ENCODE measurements around the gene DLL1. TPM values are rescaled to one million over a fixed set of nuclear protein-coding genes. Genes with fewer than 3 reads are reported as not detected.

The DLL1 gene
- polyA plus RNA-seq, 1 donor, result 39.3 TPM

- no peaks in the 10 kb centered on the region for H3K9me3 ChIP-seq (ENCODE audit: control insufficient read depth, low read depth, low read length)
- no CpG with 5 or more reads among the region's 11 CpGs for WGBS (ENCODE audit: insufficient coverage, low lambda C conversion rate)
These were observed 40.4 kb downstream of the DLL1 start for GRCh38 chr6:170250455-170250854.

DNA sequence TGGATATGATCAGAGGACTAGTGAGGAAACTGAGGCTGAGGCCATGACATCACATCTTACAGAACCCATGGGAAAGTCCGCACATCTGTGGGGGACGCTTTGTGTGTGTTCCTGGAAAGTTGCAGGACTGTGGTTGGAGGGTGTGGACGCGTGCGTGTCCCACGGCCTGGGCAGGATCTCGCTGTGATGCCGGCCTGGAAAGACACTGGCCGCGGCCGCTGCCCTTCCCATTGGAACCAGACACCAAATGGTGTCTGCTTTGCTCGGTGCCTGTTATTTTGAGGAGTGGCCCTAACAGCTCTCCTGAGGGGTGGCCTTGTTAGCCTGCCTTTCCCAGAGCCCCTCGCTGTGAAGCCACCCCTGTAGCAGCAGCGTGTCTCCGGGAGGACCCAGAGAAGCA lies 41.1 kb downstream of the DLL1 start:
- no peak overlapping the region for H3K27ac ChIP-seq (ENCODE audit: low read length)
- DNase-seq, result no peak
- H3K4me3 ChIP-seq (ENCODE audit: low read length), result no peak overlapping the region
- no peaks in the 10 kb centered on the region for H3K4me1 ChIP-seq (ENCODE audit: control insufficient read depth, insufficient read depth, low read length)
- H3K27me3 ChIP-seq (ENCODE audit: control insufficient read depth, insufficient read depth, low read length), result peaks cover 4% of the 10 kb centered on the region
- no CpG with 5 or more reads among the region's 15 CpGs for WGBS (ENCODE audit: insufficient coverage, low lambda C conversion rate)
- H3K9me3 ChIP-seq (ENCODE audit: control insufficient read depth, low read depth, low read length), result no peaks in the 10 kb centered on the region
- no peaks in the 10 kb centered on the region for H3K36me3 ChIP-seq (ENCODE audit: control insufficient read depth, insufficient read depth, low read length)

More at GRCh38 chr6:170250455-170250854, 40.4 kb downstream of the DLL1 start:
- DNase-seq, result no peak
- Histone ChIP-seq H3K27me3 (ENCODE audit: control insufficient read depth, insufficient read depth, low read length) (peaks cover 4% of the 10 kb centered on the region), H3K4me3 (ENCODE audit: low read length) (no peak overlapping the region), H3K36me3 (ENCODE audit: control insufficient read depth, insufficient read depth, low read length) (no peaks in the 10 kb centered on the region), H3K4me1 (ENCODE audit: control insufficient read depth, insufficient read depth, low read length) (no peaks in the 10 kb centered on the region), H3K27ac (ENCODE audit: low read length) (no peak overlapping the region)

- H3K4me3 ChIP-seq (ENCODE audit: low read length), result no peak overlapping the region
- no peak for DNase-seq
- peaks cover 4% of the 10 kb centered on the region for H3K27me3 ChIP-seq (ENCODE audit: control insufficient read depth, insufficient read depth, low read length)
- H3K9me3 ChIP-seq (ENCODE audit: control insufficient read depth, low read depth, low read length), result no peaks in the 10 kb centered on the region
- WGBS (ENCODE audit: insufficient coverage, low lambda C conversion rate), result no CpG with 5 or more reads among the region's 27 CpGs
- H3K36me3 ChIP-seq (ENCODE audit: control insufficient read depth, insufficient read depth, low read length), result no peaks in the 10 kb centered on the region
- no peak overlapping the region for H3K27ac ChIP-seq (ENCODE audit: low read length)
- H3K4me1 ChIP-seq (ENCODE audit: control insufficient read depth, insufficient read depth, low read length), result no peaks in the 10 kb centered on the region
These were observed 41.8 kb downstream of the DLL1 start for GRCh38 chr6:170248861-170249600.

- no CpG with 5 or more reads among the region's 34 CpGs for WGBS (ENCODE audit: insufficient coverage, low lambda C conversion rate)
- H3K4me3 ChIP-seq (ENCODE audit: low read length), result no peak overlapping the region
- H3K36me3 ChIP-seq (ENCODE audit: control insufficient read depth, insufficient read depth, low read length), result no peaks in the 10 kb centered on the region
- no peaks in the 10 kb centered on the region for H3K4me1 ChIP-seq (ENCODE audit: control insufficient read depth, insufficient read depth, low read length)
- H3K27me3 ChIP-seq (ENCODE audit: control insufficient read depth, insufficient read depth, low read length), result peaks cover 4% of the 10 kb centered on the region
- no peak overlapping the region for H3K27ac ChIP-seq (ENCODE audit: low read length)
- no peak for DNase-seq
- no peaks in the 10 kb centered on the region for H3K9me3 ChIP-seq (ENCODE audit: control insufficient read depth, low read depth, low read length)
These were observed 42.6 kb downstream of the DLL1 start for GRCh38 chr6:170248111-170248805.

DNA sequence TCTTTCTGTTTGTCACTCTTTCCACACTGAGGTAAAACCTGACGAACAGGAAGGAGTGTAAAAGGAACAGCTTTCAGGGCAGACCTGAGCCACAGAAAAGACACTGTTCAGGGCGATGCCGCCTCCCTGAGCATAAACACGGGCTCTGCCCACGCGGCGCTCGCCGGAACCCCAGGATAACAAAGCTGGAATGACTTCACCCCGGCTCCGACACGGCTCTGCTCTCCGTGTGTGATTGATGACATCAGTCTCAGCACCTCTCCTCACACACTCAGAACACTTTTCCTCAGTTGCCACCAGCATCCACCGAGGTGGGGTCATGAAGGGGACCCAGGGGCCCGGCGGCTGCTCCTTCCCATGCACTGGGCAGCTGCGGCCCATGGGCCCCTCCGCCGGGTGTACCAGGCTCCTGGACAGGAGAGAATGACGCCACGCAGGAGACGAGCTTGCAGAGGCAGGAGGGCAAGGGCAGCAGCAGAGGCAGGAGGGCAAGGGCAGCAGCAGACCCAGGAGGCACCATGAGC lies 43.6 kb downstream of the DLL1 start:
- no peaks in the 10 kb centered on the region for H3K4me1 ChIP-seq (ENCODE audit: control insufficient read depth, insufficient read depth, low read length)
- H3K36me3 ChIP-seq (ENCODE audit: control insufficient read depth, insufficient read depth, low read length), result no peaks in the 10 kb centered on the region
- no peaks in the 10 kb centered on the region for H3K9me3 ChIP-seq (ENCODE audit: control insufficient read depth, low read depth, low read length)
- no peak overlapping the region for H3K27ac ChIP-seq (ENCODE audit: low read length)
- no CpG with 5 or more reads among the region's 22 CpGs for WGBS (ENCODE audit: insufficient coverage, low lambda C conversion rate)
- H3K27me3 ChIP-seq (ENCODE audit: control insufficient read depth, insufficient read depth, low read length), result peaks cover 4% of the 10 kb centered on the region
- H3K4me3 ChIP-seq (ENCODE audit: low read length), result no peak overlapping the region
- DNase-seq, result no peak

GRCh38 chr6:170245475-170245992 lies 45.3 kb downstream of the DLL1 start:
- Histone ChIP-seq H3K36me3 (ENCODE audit: control insufficient read depth, insufficient read depth, low read length) (no peaks in the 10 kb centered on the region), H3K4me1 (ENCODE audit: control insufficient read depth, insufficient read depth, low read length) (no peaks in the 10 kb centered on the region), H3K27ac (ENCODE audit: low read length) (no peak overlapping the region), H3K9me3 (ENCODE audit: control insufficient read depth, low read depth, low read length) (no peaks in the 10 kb centered on the region), H3K27me3 (ENCODE audit: control insufficient read depth, insufficient read depth, low read length) (peaks cover 4% of the 10 kb centered on the region), H3K4me3 (ENCODE audit: low read length) (no peak overlapping the region)
- no peak for DNase-seq
- no CpG with 5 or more reads among the region's 23 CpGs for WGBS (ENCODE audit: insufficient coverage, low lambda C conversion rate)

GRCh38 chr6:170244721-170245474 lies 46.0 kb downstream of the DLL1 start:
- Histone ChIP-seq H3K27ac (ENCODE audit: low read length) (no peak overlapping the region), H3K36me3 (ENCODE audit: control insufficient read depth, insufficient read depth, low read length) (no peaks in the 10 kb centered on the region), H3K27me3 (ENCODE audit: control insufficient read depth, insufficient read depth, low read length) (peaks cover 4% of the 10 kb centered on the region), H3K4me1 (ENCODE audit: control insufficient read depth, insufficient read depth, low read length) (no peaks in the 10 kb centered on the region), H3K9me3 (ENCODE audit: control insufficient read depth, low read depth, low read length) (no peaks in the 10 kb centered on the region), H3K4me3 (ENCODE audit: low read length) (no peak overlapping the region)
- WGBS (ENCODE audit: insufficient coverage, low lambda C conversion rate), result no CpG with 5 or more reads among the region's 26 CpGs
- no peak for DNase-seq

DNA sequence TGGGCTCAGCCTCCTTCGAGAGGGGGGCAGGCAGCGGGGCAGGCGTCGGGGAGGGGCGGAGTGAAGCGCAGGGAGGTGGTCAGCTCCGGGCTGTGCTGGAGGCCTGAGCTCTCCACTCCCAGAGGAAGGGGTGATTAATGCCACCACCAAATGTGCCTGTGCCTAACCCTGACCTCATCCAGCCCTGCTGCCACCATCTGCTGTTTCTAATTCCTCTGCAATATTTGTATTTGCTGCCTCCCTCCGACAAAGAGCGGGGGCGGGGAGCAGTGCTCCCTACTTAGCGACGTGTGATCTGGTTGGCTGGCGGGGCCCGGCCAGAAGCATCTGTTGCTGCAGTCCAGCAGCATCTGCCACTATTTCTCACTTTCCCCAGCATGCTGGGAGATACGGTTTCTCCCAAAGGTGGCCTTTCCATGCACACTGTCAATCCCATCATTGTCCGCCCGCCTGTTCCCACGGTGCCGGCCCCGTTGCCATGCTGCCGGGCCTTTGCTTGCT lies 47.0 kb downstream of the DLL1 start:
- no peaks in the 10 kb centered on the region for H3K9me3 ChIP-seq (ENCODE audit: control insufficient read depth, low read depth, low read length)
- H3K36me3 ChIP-seq (ENCODE audit: control insufficient read depth, insufficient read depth, low read length), result no peaks in the 10 kb centered on the region
- H3K4me3 ChIP-seq (ENCODE audit: low read length), result no peak overlapping the region
- peaks cover 4% of the 10 kb centered on the region for H3K27me3 ChIP-seq (ENCODE audit: control insufficient read depth, insufficient read depth, low read length)
- no peak overlapping the region for H3K27ac ChIP-seq (ENCODE audit: low read length)
- WGBS (ENCODE audit: insufficient coverage, low lambda C conversion rate), result no CpG with 5 or more reads among the region's 21 CpGs
- peak in 1 of 2 donors; percentile 36 for DNase-seq
- no peaks in the 10 kb centered on the region for H3K4me1 ChIP-seq (ENCODE audit: control insufficient read depth, insufficient read depth, low read length)

- Histone ChIP-seq H3K9me3 (ENCODE audit: control insufficient read depth, low read depth, low read length) (no peaks in the 10 kb centered on the region), H3K4me3 (ENCODE audit: low read length) (no peak overlapping the region), H3K36me3 (ENCODE audit: control insufficient read depth, insufficient read depth, low read length) (no peaks in the 10 kb centered on the region), H3K27ac (ENCODE audit: low read length) (no peak overlapping the region), H3K4me1 (ENCODE audit: control insufficient read depth, insufficient read depth, low read length) (no peaks in the 10 kb centered on the region), H3K27me3 (ENCODE audit: control insufficient read depth, insufficient read depth, low read length) (peaks cover 4% of the 10 kb centered on the region)
- no peak for DNase-seq
- no CpG with 5 or more reads among the region's 7 CpGs for WGBS (ENCODE audit: insufficient coverage, low lambda C conversion rate)
These were observed 47.5 kb downstream of the DLL1 start for GRCh38 chr6:170243386-170243785.

All from large intestine (tissue), 3 donors.